GM12878 (cell line): Measurements from ENCODE around the gene ANKRD28.

ENCODE experiments used
- CHD2 ChIP-seq: IDR thresholded peaks from 2 replicates; pipeline ENCODE4 v1.6.1; 2011; ENCODE audit warnings: low read depth, low read length, improper control_type of control experiment, borderline replicate concordance
- ETV6 ChIP-seq, 2 experiments: fragments of 450-650 bp in 1 of 2; IDR thresholded peaks in 1 of 2; conservative IDR thresholded peaks in 1 of 2; 2 replicates each; pipeline ENCODE4 v1.6.1; 2014; ENCODE audit warnings: antibody characterized with exemption in 1 of 2, borderline replicate concordance in 1 of 2, low read depth in 1 of 2, mild to moderate bottlenecking in 1 of 2, moderate library complexity in 1 of 2
- FOS ChIP-seq: IDR thresholded peaks from 3 replicates; pipeline ENCODE4 v1.6.1; 2011; ENCODE audit warnings: borderline replicate concordance; ENCODE audit not compliant: insufficient read length; ENCODE audit errors: extremely low read depth
- POLR2A ChIP-seq: IDR thresholded peaks from 2 replicates; pipeline ENCODE4 v1.6.1; 2011; ENCODE audit warnings: low read depth, mild to moderate bottlenecking, low read length
- RAD21 ChIP-seq: IDR thresholded peaks from 2 replicates; pipeline ENCODE4 v1.6.1; 2011; ENCODE audit warnings: mild to moderate bottlenecking, low read depth, low read length, moderate library complexity; ENCODE audit not compliant: insufficient read depth
- SIN3A ChIP-seq: IDR thresholded peaks from 2 replicates; pipeline ENCODE4 v1.6.1; 2012; ENCODE audit warnings: low read depth, low read length, improper control_type of control experiment
- SMC3 ChIP-seq: IDR thresholded peaks from 2 replicates; pipeline ENCODE4 v1.6.1; 2011; ENCODE audit warnings: low read length, improper control_type of control experiment, borderline replicate concordance
- SUZ12 ChIP-seq: fragments of 200-600 bp; sonication (generic); IDR thresholded peaks from one replicate; pipeline ENCODE4 v1.6.1; 2018; ENCODE audit warnings: antibody characterized with exemption, mild to moderate bottlenecking; ENCODE audit not compliant: unreplicated experiment
- ZNF207 ChIP-seq: fragments of 450-650 bp; IDR thresholded peaks from 2 replicates; pipeline ENCODE4 v1.6.1; 2014; ENCODE audit warnings: antibody characterized with exemption, mild to moderate bottlenecking, borderline replicate concordance
- TF ChIP-seq, protein P1 (sequence below), 3 experiments: IDR thresholded peaks in 2 of 3; conservative IDR thresholded peaks in 1 of 3; 2 replicates each; pipeline ENCODE4 v1.5.1; 2011; ENCODE audit warnings: low read depth in 3 of 3, low read length in 3 of 3, mild to moderate bottlenecking in 3 of 3, control low read depth in 2 of 3, moderate library complexity in 2 of 3, inconsistent platforms in 1 of 3, mixed read lengths in 1 of 3; ENCODE audit not compliant: control insufficient read depth in 2 of 3, insufficient read depth in 1 of 3; ENCODE audit errors: extremely low read depth in 1 of 3
- TF ChIP-seq, protein P2 (sequence below): IDR thresholded peaks from 2 replicates; pipeline ENCODE4 v1.6.1; 2011; ENCODE audit warnings: low read depth, low read length, improper control_type of control experiment, borderline replicate concordance
- TF ChIP-seq, protein P3 (sequence below): IDR thresholded peaks from 2 replicates; pipeline ENCODE4 v1.6.1; 2011; ENCODE audit warnings: borderline replicate concordance, low read depth, mild to moderate bottlenecking, moderate library complexity, mixed read lengths, low read length; ENCODE audit not compliant: insufficient read depth; ENCODE audit errors: extremely low read length

DNA sequence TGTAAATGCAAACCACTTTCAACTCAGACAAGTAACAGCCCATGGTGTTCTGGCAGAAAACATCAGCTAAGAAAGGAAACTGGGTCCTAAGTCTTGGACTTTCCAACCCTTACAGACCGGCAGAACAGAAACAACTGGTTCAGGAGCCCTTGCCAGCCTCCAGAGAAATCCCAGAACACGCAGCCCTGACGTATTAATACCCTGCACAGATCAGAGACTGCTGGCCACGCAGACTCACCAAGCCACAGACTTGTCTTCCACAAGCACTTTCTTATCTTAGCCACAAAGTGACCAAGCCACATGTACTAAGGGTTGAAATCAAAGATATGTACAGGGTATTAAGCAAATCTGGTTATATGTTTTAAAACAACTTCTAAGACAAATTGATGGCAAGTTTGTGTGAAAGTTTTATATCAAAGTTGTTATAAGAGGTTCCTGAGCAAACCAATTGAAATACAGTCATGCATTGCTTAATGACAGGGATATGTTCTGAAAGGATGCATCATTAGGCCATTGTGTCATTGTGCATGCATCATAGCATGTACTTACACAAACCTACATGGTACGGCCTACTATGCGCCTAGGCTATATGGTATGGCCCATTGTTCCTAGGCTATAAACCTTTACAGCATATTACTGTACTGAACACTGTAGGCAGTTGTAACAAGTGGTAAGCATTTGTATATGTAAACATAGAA lies 159.4 kb downstream of the ANKRD28 start:
- no peak for TF ChIP-seq SUZ12
- TF ChIP-seq, protein P1, sequence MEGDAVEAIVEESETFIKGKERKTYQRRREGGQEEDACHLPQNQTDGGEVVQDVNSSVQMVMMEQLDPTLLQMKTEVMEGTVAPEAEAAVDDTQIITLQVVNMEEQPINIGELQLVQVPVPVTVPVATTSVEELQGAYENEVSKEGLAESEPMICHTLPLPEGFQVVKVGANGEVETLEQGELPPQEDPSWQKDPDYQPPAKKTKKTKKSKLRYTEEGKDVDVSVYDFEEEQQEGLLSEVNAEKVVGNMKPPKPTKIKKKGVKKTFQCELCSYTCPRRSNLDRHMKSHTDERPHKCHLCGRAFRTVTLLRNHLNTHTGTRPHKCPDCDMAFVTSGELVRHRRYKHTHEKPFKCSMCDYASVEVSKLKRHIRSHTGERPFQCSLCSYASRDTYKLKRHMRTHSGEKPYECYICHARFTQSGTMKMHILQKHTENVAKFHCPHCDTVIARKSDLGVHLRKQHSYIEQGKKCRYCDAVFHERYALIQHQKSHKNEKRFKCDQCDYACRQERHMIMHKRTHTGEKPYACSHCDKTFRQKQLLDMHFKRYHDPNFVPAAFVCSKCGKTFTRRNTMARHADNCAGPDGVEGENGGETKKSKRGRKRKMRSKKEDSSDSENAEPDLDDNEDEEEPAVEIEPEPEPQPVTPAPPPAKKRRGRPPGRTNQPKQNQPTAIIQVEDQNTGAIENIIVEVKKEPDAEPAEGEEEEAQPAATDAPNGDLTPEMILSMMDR (IDR thresholded peaks at IDR 0.05 in 2 of 3, conservative IDR thresholded peaks at IDR 0.05 in 1 of 3; ENCODE audit: control insufficient read depth in 2 of 3, extremely low read depth in 1 of 3, insufficient read depth in 1 of 3, low read depth in 3 of 3, low read length in 3 of 3): no peak
- TF ChIP-seq, protein P2, sequence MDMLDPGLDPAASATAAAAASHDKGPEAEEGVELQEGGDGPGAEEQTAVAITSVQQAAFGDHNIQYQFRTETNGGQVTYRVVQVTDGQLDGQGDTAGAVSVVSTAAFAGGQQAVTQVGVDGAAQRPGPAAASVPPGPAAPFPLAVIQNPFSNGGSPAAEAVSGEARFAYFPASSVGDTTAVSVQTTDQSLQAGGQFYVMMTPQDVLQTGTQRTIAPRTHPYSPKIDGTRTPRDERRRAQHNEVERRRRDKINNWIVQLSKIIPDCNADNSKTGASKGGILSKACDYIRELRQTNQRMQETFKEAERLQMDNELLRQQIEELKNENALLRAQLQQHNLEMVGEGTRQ: no peak
- TF ChIP-seq RAD21: no peak
- TF ChIP-seq CHD2: no peak
- TF ChIP-seq, protein P3, sequence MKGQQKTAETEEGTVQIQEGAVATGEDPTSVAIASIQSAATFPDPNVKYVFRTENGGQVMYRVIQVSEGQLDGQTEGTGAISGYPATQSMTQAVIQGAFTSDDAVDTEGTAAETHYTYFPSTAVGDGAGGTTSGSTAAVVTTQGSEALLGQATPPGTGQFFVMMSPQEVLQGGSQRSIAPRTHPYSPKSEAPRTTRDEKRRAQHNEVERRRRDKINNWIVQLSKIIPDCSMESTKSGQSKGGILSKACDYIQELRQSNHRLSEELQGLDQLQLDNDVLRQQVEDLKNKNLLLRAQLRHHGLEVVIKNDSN: no peak
- TF ChIP-seq SMC3: no peak
- TF ChIP-seq POLR2A: no peak
- no peak for TF ChIP-seq ZNF207
- TF ChIP-seq SIN3A: no peak
- no peak for TF ChIP-seq FOS
- no peak for TF ChIP-seq ETV6 (conservative IDR thresholded peaks at IDR 0.05 in 1 of 2, IDR thresholded peaks at IDR 0.05 in 1 of 2; ENCODE audit: borderline replicate concordance in 1 of 2, low read depth in 1 of 2)
